Fibroblast of upper back skin (primary cell): Measurements from ENCODE around the gene TM9SF1.

Source experiments
- DNase-seq: peaks from one replicate; pipeline ENCODE4 v3.0.0-alpha.2; 2013

Gene TM9SF1

GRCh38 chr14:24147761-24148428, 47.3 kb downstream of the TM9SF1 start:
- no peak for DNase-seq

DNA sequence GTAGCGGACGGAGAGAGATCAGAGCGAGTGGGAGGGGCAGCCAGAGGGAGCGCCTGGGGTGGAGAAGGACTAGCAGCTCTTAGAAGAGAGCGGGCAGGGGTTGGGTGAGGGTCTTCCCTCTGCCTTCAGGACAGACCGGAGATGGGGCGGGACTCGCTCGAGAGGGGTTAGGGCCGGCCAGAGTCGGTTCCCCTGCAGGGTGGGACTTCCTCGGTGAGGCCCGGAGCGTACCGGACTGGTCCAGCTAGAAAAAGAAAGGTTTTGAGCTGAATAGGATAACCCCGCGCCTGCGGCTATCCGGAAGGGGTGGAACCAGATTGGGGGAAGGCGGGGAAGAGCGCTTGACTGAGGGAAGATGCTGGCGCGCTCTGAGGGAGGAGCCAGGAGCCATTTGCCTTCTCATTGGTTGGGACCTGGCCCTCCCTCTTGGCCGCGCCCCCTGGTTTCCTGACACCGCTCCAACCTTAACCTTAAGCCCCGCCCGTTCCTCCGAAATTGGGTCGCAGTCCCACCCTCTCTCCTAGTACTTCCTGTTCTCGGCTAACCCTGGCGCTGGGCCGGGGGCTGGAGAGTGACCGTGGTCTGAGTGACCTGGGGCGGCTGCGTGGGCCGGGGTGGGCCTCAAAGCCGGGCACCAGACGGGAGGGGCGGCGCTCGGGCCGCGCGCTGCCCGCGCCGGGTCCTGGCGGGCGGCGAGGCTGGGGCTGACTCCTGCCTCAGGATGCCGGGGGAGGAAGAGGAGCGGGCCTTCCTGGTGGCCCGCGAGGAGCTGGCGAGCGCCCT, 48.1 kb downstream of the TM9SF1 start, which contains the start of gene RNF31:
Gene RNF31, plus strand, starts transcription at position 521 of the 783 bp plus-strand sequence. Its CDS starts 201 bp downstream, at position 722.
- DNase-seq = peak; percentile 98

GRCh38 chr14:24146453-24146977, 48.7 kb downstream of the TM9SF1 start, which contains the start of gene PSME2:
Gene PSME2 (minus strand): TSS chr14:24146610. CDS start chr14:24146581, 29 bp downstream.
- DNase-seq = peak; percentile 98

DNA sequence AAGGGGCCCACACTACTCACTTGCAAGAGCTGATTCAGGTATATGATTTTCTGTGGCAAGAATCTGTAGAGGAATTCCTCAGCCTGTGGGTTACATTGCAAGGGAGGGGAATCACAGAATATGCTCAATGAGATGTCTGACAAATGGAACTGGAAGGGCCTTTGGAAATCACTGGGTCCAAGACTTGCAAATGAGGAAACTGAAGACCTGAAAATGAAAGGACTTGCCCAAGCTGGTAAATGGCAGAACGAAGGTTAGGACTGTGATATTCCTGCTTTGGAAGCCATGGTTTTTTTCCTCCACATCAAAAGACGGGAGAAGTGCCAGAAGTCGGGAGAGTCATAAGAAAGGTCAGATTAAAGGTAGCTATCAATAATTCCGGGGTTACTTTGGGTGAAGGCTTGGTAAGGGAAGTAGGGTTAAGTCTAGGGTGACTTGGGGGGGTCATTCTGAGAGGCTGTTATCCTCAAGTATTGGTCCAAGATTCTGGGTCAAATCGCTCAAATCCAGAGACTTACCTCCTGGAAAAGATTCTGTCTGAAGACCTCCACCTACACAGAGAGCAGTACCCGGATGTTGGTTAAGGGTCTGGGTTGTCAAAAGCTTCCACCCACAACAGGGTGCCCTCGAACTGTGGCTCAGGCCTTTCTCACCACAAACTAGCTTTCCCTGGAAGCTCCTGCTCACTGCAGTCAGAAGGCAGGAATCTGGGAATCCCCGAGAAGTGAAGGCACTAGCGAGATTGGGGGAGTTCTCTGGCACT, 49.4 kb downstream of the TM9SF1 start:
- DNase-seq = no peak

DNA sequence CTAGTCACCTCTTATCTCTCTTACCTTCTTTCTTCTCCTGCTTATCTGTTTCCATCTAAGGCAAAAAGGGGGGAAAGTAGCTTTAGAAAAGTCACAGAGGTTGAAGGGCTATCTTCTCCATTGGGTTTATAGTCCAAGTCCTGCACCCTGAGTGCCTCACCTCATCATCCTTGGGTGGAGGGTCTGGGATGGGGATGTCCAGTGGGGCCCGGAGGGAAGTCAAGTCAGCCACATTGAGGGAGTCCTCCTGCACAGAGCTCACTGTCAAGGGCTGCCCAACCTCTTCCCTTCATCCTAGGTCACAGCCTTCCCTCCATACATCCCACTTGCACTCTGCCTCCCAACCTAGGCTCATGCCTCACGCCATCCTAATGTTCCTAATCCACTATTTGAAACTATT, 50.0 kb downstream of the TM9SF1 start:
- no peak for DNase-seq

DNA sequence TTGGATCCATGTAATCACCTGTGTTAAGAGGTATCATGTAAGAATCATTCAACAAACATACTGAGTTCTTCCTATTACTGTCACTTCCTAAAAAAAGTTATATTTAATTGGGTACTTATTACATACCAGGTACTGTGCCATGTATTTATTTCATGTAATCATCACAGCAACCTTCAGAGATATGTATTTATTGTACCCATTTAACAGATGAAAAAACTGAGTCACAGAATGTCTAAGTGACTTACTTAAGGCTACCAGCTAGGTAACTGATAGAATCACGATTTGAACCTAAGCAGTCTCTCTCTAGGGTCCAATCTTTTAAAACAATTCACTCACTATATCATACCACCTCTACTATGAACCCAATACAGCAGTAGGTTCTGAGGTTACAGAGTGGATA, 50.8 kb downstream of the TM9SF1 start:
- DNase-seq = no peak

DNA sequence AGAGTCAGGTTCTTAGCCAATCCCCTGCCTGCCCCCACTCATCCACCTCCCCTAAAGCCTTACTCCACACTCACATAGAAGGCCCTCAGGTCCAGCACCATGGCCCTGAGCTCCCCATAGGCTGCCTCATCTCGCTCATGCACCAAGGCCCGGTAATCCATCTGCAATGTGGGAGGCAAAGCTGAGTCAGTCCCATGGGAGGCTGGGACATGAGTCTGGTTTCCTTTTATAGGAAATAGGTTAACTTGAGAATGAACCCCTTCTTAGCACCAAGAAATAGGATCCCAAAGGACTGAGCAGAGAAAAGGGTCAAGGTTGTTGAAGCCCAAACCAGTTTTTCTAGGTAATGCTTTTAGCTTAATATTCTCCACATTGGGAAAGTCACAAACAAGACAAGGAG, 51.7 kb downstream of the TM9SF1 start:
- peak; percentile 55 for DNase-seq

DNA sequence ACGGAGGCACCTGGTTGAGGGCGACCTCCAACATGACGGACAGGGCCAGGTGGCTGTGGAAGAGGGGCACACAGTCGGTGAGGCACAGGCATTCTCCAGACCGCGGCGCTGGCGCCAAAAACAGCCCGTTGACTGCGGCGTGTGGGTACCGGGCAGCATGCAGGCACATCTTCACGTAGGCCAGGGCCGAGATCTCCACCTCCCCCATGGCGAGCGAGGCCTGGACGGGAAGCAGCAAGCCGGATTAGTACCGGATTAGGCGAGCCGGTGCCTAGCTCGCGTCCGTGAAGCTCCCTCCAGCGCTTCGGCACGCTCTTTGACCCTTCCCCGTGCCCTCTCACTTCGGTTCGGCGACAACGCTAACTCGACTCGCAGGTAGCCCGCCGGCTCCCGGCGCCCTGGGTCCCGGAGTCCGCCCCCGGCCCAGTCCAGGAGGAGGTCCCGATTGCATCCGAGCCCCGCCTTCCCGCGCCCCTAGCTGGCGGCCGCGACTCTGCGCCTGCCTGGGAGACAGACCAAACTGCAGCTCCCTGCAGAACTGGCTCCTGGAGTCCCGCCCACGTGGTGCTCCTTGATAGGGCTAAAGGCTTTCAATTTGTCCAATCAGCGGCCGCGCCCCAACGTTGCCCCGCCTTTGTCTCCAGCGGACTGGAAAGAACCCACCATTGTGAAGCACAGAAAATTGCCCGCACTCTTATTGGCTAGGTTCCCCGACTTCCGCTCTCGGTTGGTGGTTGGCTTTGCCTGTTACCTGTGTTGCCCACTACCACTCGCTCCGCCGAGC, 54.0 kb downstream of the TM9SF1 start, which contains the start of gene EMC9:
Gene EMC9, minus strand, starts transcription at position 495 of the 784 bp plus-strand sequence. Its CDS starts 287 bp downstream, at position 208.
- peak; percentile 100 for DNase-seq

- DNase-seq = no peak
Observed at GRCh38 chr14:24139272-24139934, 55.8 kb downstream of the TM9SF1 start.
